ENCODE measurements around the gene SLC41A3. TPM values are rescaled to one million over a fixed set of nuclear protein-coding genes. Genes with fewer than 3 reads are reported as not detected.

Gene SLC41A3
- total RNA-seq, 1 donor from 2014 or later, result 17.9 TPM

DNA sequence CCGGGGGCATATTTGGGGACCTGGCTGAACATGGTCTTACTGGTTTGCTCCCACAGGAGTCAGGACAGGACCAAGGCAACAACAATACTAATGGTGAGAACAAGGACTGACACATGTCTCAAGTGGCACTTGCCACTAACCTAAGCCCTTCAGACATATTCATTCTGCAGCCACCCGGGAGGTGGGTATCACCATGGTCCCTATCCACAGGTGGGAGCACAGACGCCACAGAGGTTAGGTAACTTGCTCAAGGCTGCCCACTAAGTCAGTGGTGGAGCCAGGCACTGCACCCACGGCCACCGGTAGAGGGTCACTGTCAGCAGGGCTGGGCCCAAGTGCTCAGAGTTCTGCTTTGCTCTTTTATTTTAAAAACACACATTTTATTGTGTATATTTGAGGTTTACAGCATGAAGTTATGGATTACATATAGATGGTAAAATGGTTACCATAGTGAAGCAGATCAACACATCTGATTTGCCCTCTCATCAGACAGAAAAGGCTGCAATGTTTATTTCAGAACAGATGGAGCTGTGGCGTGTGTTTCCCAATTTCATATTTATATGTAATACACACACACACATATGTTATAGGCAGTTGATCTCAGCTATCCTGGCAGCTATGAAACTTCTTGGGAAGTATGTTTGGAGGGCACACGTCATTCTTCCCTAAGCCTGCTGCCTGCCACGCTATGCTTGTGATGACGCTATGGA lies 30.0 kb upstream of the SLC41A3 start:
- no peaks in the 10 kb centered on the region for H3K9me3 Mint-ChIP-seq
- H3K27ac Mint-ChIP-seq, result no peak overlapping the region
- peaks cover under 1% of the 10 kb centered on the region for H3K27me3 Mint-ChIP-seq
- H3K4me3 Mint-ChIP-seq, result no peak overlapping the region
- intact Hi-C loops (cut with micrococcal nuclease), result loop anchor here (5.0 kb wide), 1 partner anchor 833 kb away; no protein-coding TSS in a partner anchor
- H3K36me3 Mint-ChIP-seq (ENCODE audit: low read depth), result no peaks in the 10 kb centered on the region
- H3K4me1 Mint-ChIP-seq, result no peaks in the 10 kb centered on the region
- DNase-seq, result no peak

GRCh38 chr3:126113238-126113555 lies 29.3 kb upstream of the SLC41A3 start:
- no peak for DNase-seq
- Mint-ChIP-seq H3K27me3 (no peaks in the 10 kb centered on the region), H3K4me1 (no peaks in the 10 kb centered on the region), H3K36me3 (ENCODE audit: low read depth) (no peaks in the 10 kb centered on the region), H3K9me3 (no peaks in the 10 kb centered on the region), H3K4me3 (no peak overlapping the region), H3K27ac (no peak overlapping the region)
- intact Hi-C loops (cut with micrococcal nuclease), result loop anchor here (5.0 kb wide), 1 partner anchor 834 kb away; no protein-coding TSS in a partner anchor

DNA sequence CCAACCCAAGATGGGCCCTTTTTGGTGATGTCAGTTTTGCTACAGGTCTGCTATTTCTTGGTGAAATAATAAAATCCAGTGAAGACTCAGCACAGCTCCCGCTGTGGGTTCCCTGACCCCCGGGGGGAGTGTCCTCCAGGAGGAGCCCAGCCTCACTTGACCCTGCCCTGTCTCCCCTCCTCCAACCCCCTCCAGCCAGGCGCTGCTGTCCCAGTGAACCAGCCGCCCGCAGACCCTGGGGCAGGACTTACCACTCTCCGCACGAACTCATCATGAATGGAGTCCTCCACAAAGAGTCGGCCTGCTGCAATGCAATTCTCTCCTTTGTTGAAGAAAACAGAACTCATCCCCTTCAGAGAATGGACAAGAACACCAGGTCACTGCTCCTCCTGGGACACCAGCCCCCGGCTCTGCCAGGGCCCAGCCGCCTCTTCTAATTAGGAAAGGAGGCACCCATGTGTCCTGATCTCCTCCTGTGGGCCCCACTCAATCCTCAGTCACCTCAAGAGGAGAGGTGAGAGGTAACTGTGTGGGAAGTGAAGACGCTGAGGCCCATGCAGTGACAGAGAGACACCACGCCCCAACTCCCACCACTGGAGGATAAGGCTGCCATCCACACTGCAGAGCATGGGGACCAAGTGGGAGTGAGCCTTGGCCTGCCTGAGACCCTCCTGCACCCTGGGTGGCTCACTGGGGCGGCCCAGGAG lies 28.8 kb upstream of the SLC41A3 start:
- intact Hi-C loops (cut with micrococcal nuclease), result loop anchor here (5.0 kb wide), 1 partner anchor 835 kb away; no protein-coding TSS in a partner anchor
- no peak overlapping the region for H3K27ac Mint-ChIP-seq
- no peaks in the 10 kb centered on the region for H3K27me3 Mint-ChIP-seq
- no peaks in the 10 kb centered on the region for H3K36me3 Mint-ChIP-seq (ENCODE audit: low read depth)
- DNase-seq, result no peak
- no peak overlapping the region for H3K4me3 Mint-ChIP-seq
- H3K9me3 Mint-ChIP-seq, result no peaks in the 10 kb centered on the region
- no peaks in the 10 kb centered on the region for H3K4me1 Mint-ChIP-seq

DNA sequence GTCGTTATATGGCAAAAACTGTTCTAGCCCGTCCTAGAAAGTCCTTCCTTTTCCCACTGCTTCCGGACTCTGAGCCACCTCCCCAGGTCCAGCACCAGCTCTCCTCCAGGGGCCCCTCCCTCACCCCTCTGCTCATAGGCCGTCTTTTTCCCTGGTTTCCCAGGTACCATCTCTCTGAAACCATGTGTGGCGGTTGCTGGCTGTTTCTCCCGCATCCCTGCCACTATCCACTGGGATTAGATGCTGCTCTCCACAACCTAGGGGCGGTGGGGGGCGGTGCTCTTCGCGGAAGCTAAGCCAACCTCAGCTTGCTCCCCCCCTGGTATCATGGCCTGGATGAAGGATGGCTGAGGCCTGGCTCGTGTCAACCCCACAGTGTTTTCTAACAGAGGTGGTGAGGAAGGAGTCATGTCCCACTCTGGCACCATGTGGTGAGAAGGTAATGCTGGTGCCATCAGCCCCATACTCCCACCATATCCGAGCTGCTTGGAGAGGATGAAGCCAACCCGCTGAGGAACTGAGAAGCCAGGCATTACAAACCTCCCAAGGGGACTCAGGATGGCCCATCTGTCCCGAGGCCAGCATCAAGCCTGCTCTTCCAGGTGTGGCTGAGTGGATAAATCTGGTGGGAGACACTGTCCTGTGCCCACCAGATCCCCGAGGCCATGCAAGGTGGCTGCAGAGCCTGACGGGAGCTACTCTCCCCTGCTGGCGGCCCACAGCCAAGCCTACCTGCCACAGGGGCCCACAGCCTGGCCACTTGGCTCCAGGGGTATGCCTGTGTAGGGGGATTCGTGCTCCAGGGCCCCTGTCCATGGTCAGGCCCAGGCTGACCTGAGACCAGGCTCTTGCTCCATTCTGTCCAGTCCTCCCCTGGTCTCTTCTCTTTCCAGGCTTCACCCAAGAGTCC lies 27.9 kb upstream of the SLC41A3 start:
- Mint-ChIP-seq H3K27me3 (no peaks in the 10 kb centered on the region), H3K4me1 (no peaks in the 10 kb centered on the region), H3K36me3 (ENCODE audit: low read depth) (no peaks in the 10 kb centered on the region), H3K4me3 (no peak overlapping the region), H3K9me3 (no peaks in the 10 kb centered on the region), H3K27ac (no peak overlapping the region)
- intact Hi-C loops (cut with micrococcal nuclease), result loop anchor here (5.0 kb wide), 1 partner anchor 835 kb away; no protein-coding TSS in a partner anchor
- DNase-seq, result no peak

GRCh38 chr3:126111126-126111551 lies 27.2 kb upstream of the SLC41A3 start:
- Mint-ChIP-seq H3K27ac (no peak overlapping the region), H3K4me1 (no peaks in the 10 kb centered on the region), H3K36me3 (ENCODE audit: low read depth) (no peaks in the 10 kb centered on the region), H3K27me3 (no peaks in the 10 kb centered on the region), H3K4me3 (no peak overlapping the region), H3K9me3 (no peaks in the 10 kb centered on the region)
- no peak for DNase-seq
- intact Hi-C loops (cut with micrococcal nuclease), result loop anchor here (5.0 kb wide), 1 partner anchor 836 kb away; no protein-coding TSS in a partner anchor

DNA sequence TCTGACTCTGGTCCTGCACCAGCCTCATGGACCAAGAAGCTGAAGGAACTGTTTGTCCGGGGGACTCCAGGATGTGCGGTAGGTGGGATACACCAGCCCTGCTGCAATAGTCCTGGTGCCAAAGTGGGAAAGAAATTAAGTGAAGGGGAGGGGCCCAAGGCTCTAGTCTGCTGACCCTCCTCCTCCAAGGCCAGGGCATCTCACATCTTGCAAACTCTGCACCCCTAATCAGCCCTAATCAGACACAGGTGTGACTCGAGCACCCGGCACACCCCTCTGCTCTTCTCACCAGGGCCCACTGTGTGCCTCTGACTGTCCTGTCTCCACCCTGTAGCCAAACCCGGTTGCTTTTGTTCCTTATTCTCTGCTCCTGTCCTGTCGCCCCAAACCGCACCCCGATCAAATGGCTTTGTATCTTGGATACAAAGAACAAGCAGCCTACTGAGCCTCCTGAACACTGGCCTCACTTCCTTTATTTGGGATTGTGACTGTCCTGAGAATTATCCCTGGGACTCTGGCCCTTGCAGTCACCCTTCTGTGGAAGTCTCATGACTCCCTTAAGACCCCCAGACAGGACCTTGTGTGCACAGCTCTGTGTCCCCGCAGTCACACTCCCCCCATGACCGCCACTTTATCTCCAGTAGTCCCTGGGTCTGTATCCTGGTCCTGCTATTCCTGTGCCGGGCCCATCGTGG lies 26.7 kb upstream of the SLC41A3 start:
- DNase-seq, result no peak
- no peaks in the 10 kb centered on the region for H3K36me3 Mint-ChIP-seq (ENCODE audit: low read depth)
- intact Hi-C loops (cut with micrococcal nuclease), result loop anchor here (5.0 kb wide), 1 partner anchor 837 kb away; no protein-coding TSS in a partner anchor

GRCh38 chr3:126109880-126110235 lies 25.9 kb upstream of the SLC41A3 start:
- H3K27me3 Mint-ChIP-seq, result no peaks in the 10 kb centered on the region
- no peak for DNase-seq
- H3K9me3 Mint-ChIP-seq, result no peaks in the 10 kb centered on the region
- no peak overlapping the region for H3K4me3 Mint-ChIP-seq
- intact Hi-C loops (cut with micrococcal nuclease), result loop anchor here (5.0 kb wide), 1 partner anchor 837 kb away; no protein-coding TSS in a partner anchor
- no peak overlapping the region for H3K27ac Mint-ChIP-seq
- no peaks in the 10 kb centered on the region for H3K36me3 Mint-ChIP-seq (ENCODE audit: low read depth)
- no peaks in the 10 kb centered on the region for H3K4me1 Mint-ChIP-seq

More for the DNA sequence above, 26.7 kb upstream of the SLC41A3 start:
- Mint-ChIP-seq H3K4me1 (no peaks in the 10 kb centered on the region), H3K27ac (no peak overlapping the region), H3K27me3 (no peaks in the 10 kb centered on the region), H3K4me3 (no peak overlapping the region), H3K9me3 (no peaks in the 10 kb centered on the region)

DNA sequence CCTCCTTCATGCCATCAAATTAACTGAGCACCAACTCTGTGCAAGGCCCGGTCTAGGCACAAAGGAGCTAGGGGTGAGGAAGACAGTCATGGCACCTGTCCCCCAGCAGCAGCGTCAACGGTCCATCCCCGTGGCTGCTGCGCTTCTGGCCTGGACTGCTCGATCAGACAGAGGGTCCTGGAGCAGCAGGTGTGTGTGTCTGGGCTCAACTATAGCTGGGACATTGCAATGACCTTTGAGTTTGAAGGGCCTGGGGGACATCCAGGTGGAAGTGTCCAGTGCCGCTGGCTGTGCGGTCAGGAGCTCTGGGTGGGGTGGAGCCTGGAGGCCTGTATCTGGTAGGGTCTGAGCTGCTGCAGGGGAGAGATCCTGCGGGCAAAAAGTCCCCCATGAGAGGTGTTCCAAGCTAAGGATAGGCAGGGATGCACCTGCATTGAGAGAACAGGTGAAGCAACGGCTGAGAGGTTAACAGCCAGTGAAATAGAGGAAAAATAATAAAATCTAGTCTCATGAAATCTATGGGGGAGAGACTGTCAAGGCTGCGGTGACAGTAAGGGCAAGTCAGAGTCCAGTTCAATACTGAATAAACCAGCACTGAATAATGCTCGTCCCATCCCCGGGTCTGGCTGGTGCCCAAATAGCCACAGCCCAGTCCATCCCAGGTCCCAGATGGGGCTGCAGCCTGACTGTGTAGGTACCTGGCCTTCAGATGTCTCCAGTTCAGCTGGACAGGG lies 25.4 kb upstream of the SLC41A3 start:
- Mint-ChIP-seq H3K27me3 (no peaks in the 10 kb centered on the region), H3K27ac (no peak overlapping the region), H3K4me1 (no peaks in the 10 kb centered on the region), H3K4me3 (no peak overlapping the region), H3K36me3 (ENCODE audit: low read depth) (no peaks in the 10 kb centered on the region), H3K9me3 (no peaks in the 10 kb centered on the region)
- intact Hi-C loops (cut with micrococcal nuclease), result no loop called here
- DNase-seq, result no peak

DNA sequence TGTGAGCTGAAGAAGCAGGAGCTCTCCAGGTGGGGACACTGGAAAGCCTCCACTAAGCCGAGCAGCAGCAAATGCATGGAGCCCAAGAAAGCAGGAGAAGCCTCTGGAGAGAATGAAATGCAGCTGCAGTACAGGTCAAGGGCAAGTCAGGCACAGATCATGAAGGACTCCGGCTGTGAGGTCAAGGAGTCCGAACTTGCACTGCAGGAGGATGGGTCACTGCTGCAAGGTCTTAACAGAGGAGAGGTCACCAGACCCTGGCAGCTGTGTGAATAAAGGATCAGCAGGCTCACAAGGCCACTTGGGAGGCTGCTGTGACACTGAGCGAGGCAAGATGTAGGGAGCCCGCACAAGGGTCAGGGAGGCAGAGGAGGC lies 24.7 kb upstream of the SLC41A3 start:
- intact Hi-C loops (cut with micrococcal nuclease), result no loop called here

GRCh38 chr3:126107957-126108675 lies 24.2 kb upstream of the SLC41A3 start:
- H3K9me3 Mint-ChIP-seq, result no peaks in the 10 kb centered on the region
- H3K27me3 Mint-ChIP-seq, result no peaks in the 10 kb centered on the region
- DNase-seq, result no peak
- H3K4me1 Mint-ChIP-seq, result no peaks in the 10 kb centered on the region
- intact Hi-C loops (cut with micrococcal nuclease), result no loop called here
- no peaks in the 10 kb centered on the region for H3K36me3 Mint-ChIP-seq (ENCODE audit: low read depth)
- no peak overlapping the region for H3K27ac Mint-ChIP-seq
- no peak overlapping the region for H3K4me3 Mint-ChIP-seq

More for the DNA sequence above, 24.7 kb upstream of the SLC41A3 start:
- H3K36me3 Mint-ChIP-seq (ENCODE audit: low read depth), result no peaks in the 10 kb centered on the region
- DNase-seq, result no peak
- H3K27ac Mint-ChIP-seq, result no peak overlapping the region
- no peaks in the 10 kb centered on the region for H3K9me3 Mint-ChIP-seq
- H3K27me3 Mint-ChIP-seq, result no peaks in the 10 kb centered on the region
- H3K4me3 Mint-ChIP-seq, result no peak overlapping the region
- no peaks in the 10 kb centered on the region for H3K4me1 Mint-ChIP-seq

DNA sequence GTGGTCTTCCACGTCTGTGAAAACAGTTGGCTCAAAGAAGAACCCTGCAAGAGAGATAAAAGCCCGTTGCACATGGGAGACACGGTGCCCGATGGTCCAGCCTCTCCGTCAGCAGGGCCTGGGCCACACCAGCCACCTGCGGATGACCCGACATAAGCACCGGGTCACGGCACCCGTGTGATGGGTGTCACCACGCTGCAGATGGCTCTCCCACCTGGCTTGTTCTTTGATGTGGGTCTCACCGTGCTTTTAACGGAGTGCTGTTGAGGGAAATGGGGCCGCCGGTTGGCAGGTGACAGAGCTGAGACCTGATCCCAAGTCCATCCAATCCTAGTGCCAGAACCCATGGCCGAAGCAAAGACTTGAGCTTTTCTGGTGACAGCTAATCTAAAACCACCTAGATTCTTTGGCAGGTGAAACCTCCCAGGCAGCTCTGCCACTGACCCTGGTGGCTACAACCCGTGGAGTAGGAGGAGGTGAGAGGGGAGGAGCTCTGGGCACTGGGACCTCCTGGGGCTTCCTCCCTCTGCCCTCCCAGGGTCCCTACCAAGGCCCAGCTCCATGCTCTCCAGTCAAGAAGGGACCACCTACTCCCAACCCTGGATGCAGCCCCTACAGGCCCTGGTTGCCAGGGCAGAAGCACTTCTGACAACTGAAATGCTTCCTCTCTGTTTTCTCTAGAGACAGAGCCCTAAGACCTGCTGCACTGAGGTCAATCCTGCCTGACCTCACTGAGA lies 23.4 kb upstream of the SLC41A3 start:
- Mint-ChIP-seq H3K4me3 (no peak overlapping the region), H3K4me1 (no peaks in the 10 kb centered on the region), H3K36me3 (ENCODE audit: low read depth) (no peaks in the 10 kb centered on the region), H3K27ac (no peak overlapping the region), H3K9me3 (no peaks in the 10 kb centered on the region), H3K27me3 (no peaks in the 10 kb centered on the region)
- DNase-seq, result no peak
- intact Hi-C loops (cut with micrococcal nuclease), result no loop called here
